K562 (cell line): ENCODE data around the gene ST6GALNAC6. TPM values are rescaled to one million over a fixed set of nuclear protein-coding genes. Genes with fewer than 3 reads are reported as not detected.

ENCODE experiments used
- BCOR ChIP-seq: fragments of 450-650 bp; IDR thresholded peaks from 2 replicates; pipeline ENCODE4 v1.6.1; 2016
- KAT7 ChIP-seq: sonication (generic); formaldehyde crosslinking; IDR thresholded peaks from 2 replicates; pipeline ENCODE4 v1.8.0; 2022; ENCODE audit warnings: missing genetic modification reagents, mild to moderate bottlenecking, borderline replicate concordance
- NCOA1 ChIP-seq: fragments of 450-650 bp; IDR thresholded peaks from 2 replicates; pipeline ENCODE4 v1.6.1; 2016; ENCODE audit warnings: low read depth
- SRF ChIP-seq, 2 experiments: fragments of 250-450, 450-650 bp in 1 of 2; sonication (Bioruptor Pico) in 1 of 2; sonication (generic) in 1 of 2; formaldehyde crosslinking; IDR thresholded peaks; 2 replicates each; pipeline versions ENCODE4 v1.5.0 to v1.5.1; 2020 to 2022; ENCODE audit warnings: mild to moderate bottlenecking in 1 of 2, missing genetic modification reagents in 1 of 2
- ZFP36 ChIP-seq: fragments of 150-350 bp; IDR thresholded peaks from 2 replicates; pipeline ENCODE4 v1.6.1; 2018; ENCODE audit warnings: low read length, low read depth; ENCODE audit not compliant: partially characterized antibody
- ZNF146 ChIP-seq: IDR thresholded peaks from one replicate; pipeline ENCODE4 v1.6.1; 2018; ENCODE audit warnings: missing compliant biosample characterization; ENCODE audit not compliant: unreplicated experiment
- ZNF212 ChIP-seq: fragments of 450-650 bp; formaldehyde crosslinking; IDR thresholded peaks from 2 replicates; pipeline ENCODE4 v1.4.0; 2020; ENCODE audit warnings: mild to moderate bottlenecking
- polyA plus RNA-seq, 8 experiments: library from polyadenylated mRNA; depleted of rRNA in 4 of 8; stranded (reverse) in 5 of 8; unstranded in 3 of 8; fragments of >200 nt; fragmentation: Nextera tagmentation in 2 of 8; fragmentation: Illumina TruSeq in 1 of 8; extraction: Ambion mirVana in 2 of 8; extraction: Trizol in 1 of 8; gene quantifications; 2 replicates each; pipeline versions ENCODE4 v1.2.1 to v1.2.3, GENCODE V29; 2011 to 2014; ENCODE audit warnings: inconsistent platforms in 1 of 8, missing spikeins in 1 of 8
- total RNA-seq, 7 experiments: library from RNA; depleted of rRNA in 6 of 7; stranded (reverse); fragments of >200 nt in 6 of 7; fragmentation: Illumina TruSeq in 2 of 7; extraction: Trizol in 2 of 7; gene quantifications; 2 replicates each; pipeline versions ENCODE4 v1.2.1 to v1.2.3, GENCODE V29; 2011 to 2021; ENCODE audit warnings: low replicate concordance in 1 of 7
- TF ChIP-seq, protein P1 (sequence below), 2 experiments: fragments of 450-650 bp; IDR thresholded peaks; 2 replicates each; pipeline ENCODE4 v1.6.1; 2016; ENCODE audit warnings: mild to moderate bottlenecking in 2 of 2, borderline replicate concordance in 1 of 2, low read depth in 1 of 2, moderate library complexity in 1 of 2
- TF ChIP-seq, protein P2 (sequence below), 2 experiments: IDR thresholded peaks in 1 of 2; conservative IDR thresholded peaks in 1 of 2; 2 replicates each; pipeline ENCODE4 v1.6.1; 2016; ENCODE audit warnings: low read depth in 2 of 2, mild to moderate bottlenecking in 1 of 2, missing compliant biosample characterization in 1 of 2, missing genetic modification characterization in 1 of 2, moderate library complexity in 1 of 2
- TF ChIP-seq, protein P3 (sequence below): fragments of 450-650 bp; formaldehyde crosslinking; conservative IDR thresholded peaks from 2 replicates; pipeline ENCODE4 v1.4.0; 2022; ENCODE audit warnings: mild to moderate bottlenecking, missing genetic modification characterization
- TF ChIP-seq, protein P4 (sequence below): fragments of 450-650 bp; conservative IDR thresholded peaks from 2 replicates; pipeline ENCODE4 v1.6.1; 2016; ENCODE audit warnings: missing genetic modification characterization, low read depth, mild to moderate bottlenecking, control low read depth, missing compliant biosample characterization

ST6GALNAC6 gene
- total and polyA plus RNA-seq, 9 of the 15 experiments (the other 6 are each of a cell fraction or from before 2014, with no cell fraction given): 0.13 to 23.0 (median 14.5) TPM

DNA sequence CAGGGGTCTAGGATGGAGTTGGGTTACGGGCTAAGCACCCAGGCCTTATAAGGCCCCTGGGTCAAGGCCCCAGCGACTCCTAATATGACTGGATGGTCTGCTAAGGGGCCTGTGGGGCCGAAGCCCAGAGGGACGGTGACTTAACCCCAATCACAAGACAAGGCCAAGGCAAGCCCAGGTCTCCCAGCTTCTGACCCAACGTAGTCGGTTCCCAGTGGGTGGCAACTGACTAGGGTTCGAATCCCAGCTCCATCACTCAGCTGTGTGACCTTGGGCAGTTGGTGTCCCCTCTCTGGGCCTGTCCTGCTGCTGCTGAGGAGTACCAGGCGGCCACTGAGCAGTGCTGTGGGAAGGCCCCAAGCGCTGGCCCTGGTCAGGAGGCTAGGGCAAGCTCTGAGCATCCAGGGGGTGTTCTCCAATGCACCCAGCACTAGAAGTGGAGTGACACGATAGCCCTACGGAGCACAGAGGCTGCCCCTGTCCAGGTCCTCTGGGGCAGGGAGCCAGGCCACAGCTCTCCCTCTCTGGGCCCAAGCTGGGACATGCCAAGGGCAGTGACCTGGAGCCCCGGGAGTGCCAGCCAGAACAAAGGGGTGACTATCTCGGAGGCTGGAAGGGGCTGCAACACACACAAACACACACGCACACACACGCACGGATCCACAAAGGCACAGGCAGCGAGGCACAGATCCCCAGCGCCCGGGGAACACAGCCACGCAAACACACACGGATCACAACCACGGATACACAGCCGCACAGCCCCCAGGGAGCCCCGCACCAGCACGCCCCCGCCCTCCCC, 22.4 kb downstream of the ST6GALNAC6 start (continued):
- TF ChIP-seq, protein P1, sequence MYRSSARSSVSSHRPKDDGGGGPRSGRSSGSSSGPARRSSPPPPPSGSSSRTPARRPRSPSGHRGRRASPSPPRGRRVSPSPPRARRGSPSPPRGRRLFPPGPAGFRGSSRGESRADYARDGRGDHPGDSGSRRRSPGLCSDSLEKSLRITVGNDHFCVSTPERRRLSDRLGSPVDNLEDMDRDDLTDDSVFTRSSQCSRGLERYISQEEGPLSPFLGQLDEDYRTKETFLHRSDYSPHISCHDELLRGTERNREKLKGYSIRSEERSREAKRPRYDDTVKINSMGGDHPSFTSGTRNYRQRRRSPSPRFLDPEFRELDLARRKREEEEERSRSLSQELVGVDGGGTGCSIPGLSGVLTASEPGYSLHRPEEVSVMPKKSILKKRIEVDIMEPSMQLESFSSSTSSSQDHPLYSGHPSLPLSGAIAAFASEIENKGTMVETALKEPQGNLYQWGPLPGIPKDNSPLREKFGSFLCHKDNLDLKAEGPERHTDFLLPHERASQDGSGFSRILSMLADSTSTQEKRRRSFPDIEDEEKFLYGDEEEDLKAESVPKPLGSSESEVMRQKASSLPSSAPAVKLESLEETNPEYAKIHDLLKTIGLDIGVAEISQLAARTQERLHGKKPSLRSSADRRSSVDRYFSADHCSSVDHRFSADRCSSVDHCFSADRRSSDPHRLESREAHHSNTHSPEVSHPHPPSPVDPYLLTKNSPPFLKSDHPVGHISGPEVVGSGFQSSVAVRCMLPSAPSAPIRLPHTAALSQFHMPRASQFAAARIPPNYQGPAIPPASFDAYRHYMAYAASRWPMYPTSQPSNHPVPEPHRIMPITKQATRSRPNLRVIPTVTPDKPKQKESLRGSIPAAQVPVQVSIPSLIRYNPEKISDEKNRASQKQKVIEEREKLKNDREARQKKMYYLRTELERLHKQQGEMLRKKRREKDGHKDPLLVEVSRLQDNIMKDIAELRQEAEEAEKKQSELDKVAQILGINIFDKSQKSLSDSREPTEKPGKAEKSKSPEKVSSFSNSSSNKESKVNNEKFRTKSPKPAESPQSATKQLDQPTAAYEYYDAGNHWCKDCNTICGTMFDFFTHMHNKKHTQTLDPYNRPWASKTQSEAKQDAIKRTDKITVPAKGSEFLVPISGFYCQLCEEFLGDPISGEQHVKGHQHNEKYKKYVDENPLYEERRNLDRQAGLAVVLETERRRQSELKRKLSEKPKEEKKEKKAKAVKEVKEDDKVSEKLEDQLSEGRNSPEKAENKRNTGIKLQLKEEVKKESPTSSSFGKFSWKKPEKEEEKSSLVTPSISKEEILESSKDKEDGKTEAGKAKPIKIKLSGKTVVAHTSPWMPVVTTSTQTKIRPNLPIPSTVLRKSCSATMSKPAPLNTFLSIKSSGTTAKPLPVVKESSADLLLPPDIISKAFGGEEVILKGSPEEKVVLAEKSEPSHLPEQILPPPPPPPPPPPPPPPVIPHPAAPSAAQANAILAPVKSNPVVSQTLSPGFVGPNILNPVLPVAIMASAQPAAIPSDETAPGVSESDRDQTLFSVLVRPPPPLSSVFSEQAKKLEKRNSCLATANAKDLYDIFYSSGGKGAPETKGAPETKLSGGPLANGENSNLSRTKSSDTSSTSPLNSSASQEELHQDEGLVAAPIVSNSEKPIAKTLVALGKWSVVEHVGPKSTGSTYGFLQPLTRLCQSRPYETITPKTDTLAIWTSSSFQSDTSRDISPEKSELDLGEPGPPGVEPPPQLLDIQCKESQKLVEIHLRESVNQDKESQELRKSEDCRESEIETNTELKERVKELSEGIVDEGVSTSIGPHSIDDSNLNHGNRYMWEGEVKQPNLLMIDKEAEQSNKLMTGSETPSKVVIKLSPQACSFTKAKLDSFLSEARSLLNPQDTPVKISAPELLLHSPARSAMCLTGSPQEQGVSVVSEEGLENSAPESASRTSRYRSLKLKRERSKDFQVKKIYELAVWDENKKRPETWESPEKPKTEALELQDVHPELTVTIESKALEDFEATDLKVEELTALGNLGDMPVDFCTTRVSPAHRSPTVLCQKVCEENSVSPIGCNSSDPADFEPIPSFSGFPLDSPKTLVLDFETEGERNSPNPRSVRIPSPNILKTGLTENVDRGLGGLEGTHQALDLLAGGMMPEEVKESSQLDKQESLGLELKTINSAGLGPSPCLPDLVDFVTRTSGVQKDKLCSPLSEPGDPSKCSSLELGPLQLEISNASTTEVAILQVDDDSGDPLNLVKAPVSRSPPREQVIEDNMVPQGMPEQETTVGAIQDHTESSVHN (IDR thresholded peaks at IDR 0.05; ENCODE audit: borderline replicate concordance in 1 of 2, low read depth in 1 of 2): no peak
- TF ChIP-seq ZNF212 (CRISPR knock-in tag): no peak
- TF ChIP-seq, protein P2, sequence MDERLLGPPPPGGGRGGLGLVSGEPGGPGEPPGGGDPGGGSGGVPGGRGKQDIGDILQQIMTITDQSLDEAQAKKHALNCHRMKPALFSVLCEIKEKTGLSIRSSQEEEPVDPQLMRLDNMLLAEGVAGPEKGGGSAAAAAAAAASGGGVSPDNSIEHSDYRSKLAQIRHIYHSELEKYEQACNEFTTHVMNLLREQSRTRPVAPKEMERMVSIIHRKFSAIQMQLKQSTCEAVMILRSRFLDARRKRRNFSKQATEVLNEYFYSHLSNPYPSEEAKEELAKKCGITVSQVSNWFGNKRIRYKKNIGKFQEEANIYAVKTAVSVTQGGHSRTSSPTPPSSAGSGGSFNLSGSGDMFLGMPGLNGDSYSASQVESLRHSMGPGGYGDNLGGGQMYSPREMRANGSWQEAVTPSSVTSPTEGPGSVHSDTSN (CRISPR knock-in tag; IDR thresholded peaks at IDR 0.05; ENCODE audit: low read depth): no peak
- TF ChIP-seq, protein P2 (tag; conservative IDR thresholded peaks at IDR 0.05; ENCODE audit: low read depth): no peak
- TF ChIP-seq BCOR: peak; percentile 61
- TF ChIP-seq, protein P3, sequence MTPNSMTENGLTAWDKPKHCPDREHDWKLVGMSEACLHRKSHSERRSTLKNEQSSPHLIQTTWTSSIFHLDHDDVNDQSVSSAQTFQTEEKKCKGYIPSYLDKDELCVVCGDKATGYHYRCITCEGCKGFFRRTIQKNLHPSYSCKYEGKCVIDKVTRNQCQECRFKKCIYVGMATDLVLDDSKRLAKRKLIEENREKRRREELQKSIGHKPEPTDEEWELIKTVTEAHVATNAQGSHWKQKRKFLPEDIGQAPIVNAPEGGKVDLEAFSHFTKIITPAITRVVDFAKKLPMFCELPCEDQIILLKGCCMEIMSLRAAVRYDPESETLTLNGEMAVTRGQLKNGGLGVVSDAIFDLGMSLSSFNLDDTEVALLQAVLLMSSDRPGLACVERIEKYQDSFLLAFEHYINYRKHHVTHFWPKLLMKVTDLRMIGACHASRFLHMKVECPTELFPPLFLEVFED: 0 out of 2 replicates have a peak, but pooled peaks have one; percentile 29
- TF ChIP-seq KAT7: no peak
- no peak for TF ChIP-seq SRF (CRISPR knock-in tag; IDR thresholded peaks at IDR 0.05)
- peak; percentile 77 for TF ChIP-seq ZFP36
- 0 out of 2 replicates have a peak, but pooled peaks have one; percentile 17 for TF ChIP-seq NCOA1
- TF ChIP-seq, protein P4, sequence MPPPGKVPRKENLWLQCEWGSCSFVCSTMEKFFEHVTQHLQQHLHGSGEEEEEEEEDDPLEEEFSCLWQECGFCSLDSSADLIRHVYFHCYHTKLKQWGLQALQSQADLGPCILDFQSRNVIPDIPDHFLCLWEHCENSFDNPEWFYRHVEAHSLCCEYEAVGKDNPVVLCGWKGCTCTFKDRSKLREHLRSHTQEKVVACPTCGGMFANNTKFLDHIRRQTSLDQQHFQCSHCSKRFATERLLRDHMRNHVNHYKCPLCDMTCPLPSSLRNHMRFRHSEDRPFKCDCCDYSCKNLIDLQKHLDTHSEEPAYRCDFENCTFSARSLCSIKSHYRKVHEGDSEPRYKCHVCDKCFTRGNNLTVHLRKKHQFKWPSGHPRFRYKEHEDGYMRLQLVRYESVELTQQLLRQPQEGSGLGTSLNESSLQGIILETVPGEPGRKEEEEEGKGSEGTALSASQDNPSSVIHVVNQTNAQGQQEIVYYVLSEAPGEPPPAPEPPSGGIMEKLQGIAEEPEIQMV: no peak
- no peak for TF ChIP-seq ZNF146 (CRISPR knock-in tag)
